Hepatocyte (in vitro differentiated cells): ENCODE measurements around the gene SLC2A13. TPM values are rescaled to one million over a fixed set of nuclear protein-coding genes. Genes with fewer than 3 reads are reported as not detected.

ENCODE experiments used
- DNase-seq: peaks from one replicate; pipeline ENCODE4 v3.0.0-alpha.2; 2016; ENCODE audit warnings: low spot score
- H2AFZ ChIP-seq: fragments of 200-600 bp; sonication (generic); 2 replicates; pipeline ENCODE4 v1.6.0; 2016; ENCODE audit warnings: antibody characterized with exemption, mild to moderate bottlenecking
- H3K27ac ChIP-seq: fragments of 200-600 bp; sonication (generic); 2 replicates; pipeline ENCODE4 v1.5.1; 2016; ENCODE audit warnings: mild to moderate bottlenecking
- H3K27me3 ChIP-seq: fragments of 200-600 bp; sonication (generic); 2 replicates; pipeline ENCODE4 v1.6.1; 2016
- H3K36me3 ChIP-seq: fragments of 200-600 bp; sonication (generic); replicated peaks from 2 replicates; pipeline ENCODE4 v1.5.1; 2016; ENCODE audit warnings: low read depth; ENCODE audit not compliant: insufficient read depth
- H3K4me1 ChIP-seq: fragments of 200-600 bp; sonication (generic); 2 replicates; pipeline ENCODE4 v1.5.1; 2016; ENCODE audit warnings: mild to moderate bottlenecking, moderate library complexity; ENCODE audit not compliant: insufficient read depth
- H3K4me2 ChIP-seq: fragments of 200-600 bp; sonication (generic); 2 replicates; pipeline ENCODE4 v1.6.0; 2016
- H3K4me3 ChIP-seq: fragments of 200-600 bp; sonication (generic); 2 replicates; pipeline ENCODE4 v1.5.1; 2016; ENCODE audit warnings: mild to moderate bottlenecking
- H3K79me2 ChIP-seq: fragments of 200-600 bp; sonication (generic); 2 replicates; pipeline ENCODE4 v1.6.0; 2017; ENCODE audit warnings: mild to moderate bottlenecking
- H3K9me2 ChIP-seq: fragments of 200-600 bp; sonication (generic); replicated peaks from 2 replicates; pipeline ENCODE4 v1.6.0; 2017; ENCODE audit warnings: mild to moderate bottlenecking; ENCODE audit not compliant: insufficient read depth
- H3K9me3 ChIP-seq: fragments of 200-600 bp; sonication (generic); 2 replicates; pipeline ENCODE4 v1.5.1; 2016; ENCODE audit warnings: low read depth, mild to moderate bottlenecking
- H4K20me1 ChIP-seq: fragments of 200-600 bp; sonication (generic); 2 replicates; pipeline ENCODE4 v1.6.0; 2016; ENCODE audit warnings: mild to moderate bottlenecking; ENCODE audit not compliant: insufficient read depth, poor library complexity, severe bottlenecking
- EZH2 ChIP-seq: fragments of 200-600 bp; sonication (generic); IDR thresholded peaks from 2 replicates; pipeline ENCODE4 v1.6.1; 2016; ENCODE audit warnings: antibody characterized with exemption, mild to moderate bottlenecking, borderline replicate concordance
- EZH2phosphoT487 ChIP-seq: fragments of 200-600 bp; sonication (generic); IDR thresholded peaks from one replicate; pipeline ENCODE4 v1.6.1; 2018; ENCODE audit warnings: antibody characterized with exemption, mild to moderate bottlenecking, low read depth, moderate library complexity; ENCODE audit not compliant: unreplicated experiment, severe bottlenecking
- WGBS: methylation state at CpG from one replicate; pipeline ENCODE4 v1.1.6; 2016; ENCODE audit warnings: low lambda C conversion rate; ENCODE audit errors: missing lambda C conversion rate; 5-methylcytosine and 5-hydroxymethylcytosine counted together
- polyA plus RNA-seq: library from polyadenylated mRNA; unstranded; fragments of >200 nt; fragmentation: Nextera tagmentation; extraction: Ambion mirVana; gene quantifications from 2 replicates; pipeline ENCODE4 v1.2.1, GENCODE V29; 2016
- total RNA-seq: library from RNA; depleted of rRNA; stranded (reverse); fragments of >200 nt; gene quantifications from 2 replicates; pipeline ENCODE4 v1.2.3, GENCODE V29; 2014
- TF ChIP-seq, protein P1 (sequence below): fragments of 200-600 bp; sonication (generic); IDR thresholded peaks from 2 replicates; pipeline ENCODE4 v1.5.1; 2016; ENCODE audit warnings: antibody characterized with exemption, mild to moderate bottlenecking; ENCODE audit not compliant: poor library complexity

The SLC2A13 gene
- total and polyA plus RNA-seq, 2 experiments from 2014 or later: 12.1 to 21.1 TPM

DNA sequence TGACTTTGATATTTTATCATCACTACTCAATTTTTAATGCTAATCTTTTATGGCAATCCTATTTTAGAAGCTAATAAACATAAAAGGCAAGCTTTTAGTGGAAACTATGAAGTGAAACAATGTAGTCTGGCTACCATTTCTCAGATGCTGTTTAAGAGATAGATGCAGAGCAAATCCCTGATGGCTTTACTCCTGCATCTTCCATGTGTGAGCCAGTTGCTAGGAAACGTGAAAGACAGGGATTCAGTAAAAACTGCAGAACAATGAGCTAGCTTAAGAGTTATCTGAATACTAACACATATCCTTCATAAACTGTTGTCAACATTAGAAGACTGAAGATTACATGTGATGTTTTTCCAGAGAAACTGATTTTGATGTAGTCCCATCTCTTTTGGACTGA is 112.6 kb downstream of the SLC2A13 start:
- Histone ChIP-seq H3K9me2 (no peaks in the 10 kb centered on the region), H3K4me1 (no peaks in the 10 kb centered on the region), H3K27ac (no peak overlapping the region), H3K27me3 (no peaks in the 10 kb centered on the region), H3K36me3 (no peaks in the 10 kb centered on the region), H3K79me2 (no peaks in the 10 kb centered on the region), H3K9me3 (no peaks in the 10 kb centered on the region), H2AFZ (no peak overlapping the region), H4K20me1 (no peaks in the 10 kb centered on the region), H3K4me2 (no peak overlapping the region), H3K4me3 (no peak overlapping the region)
- no peak for DNase-seq
- TF ChIP-seq, protein P1, sequence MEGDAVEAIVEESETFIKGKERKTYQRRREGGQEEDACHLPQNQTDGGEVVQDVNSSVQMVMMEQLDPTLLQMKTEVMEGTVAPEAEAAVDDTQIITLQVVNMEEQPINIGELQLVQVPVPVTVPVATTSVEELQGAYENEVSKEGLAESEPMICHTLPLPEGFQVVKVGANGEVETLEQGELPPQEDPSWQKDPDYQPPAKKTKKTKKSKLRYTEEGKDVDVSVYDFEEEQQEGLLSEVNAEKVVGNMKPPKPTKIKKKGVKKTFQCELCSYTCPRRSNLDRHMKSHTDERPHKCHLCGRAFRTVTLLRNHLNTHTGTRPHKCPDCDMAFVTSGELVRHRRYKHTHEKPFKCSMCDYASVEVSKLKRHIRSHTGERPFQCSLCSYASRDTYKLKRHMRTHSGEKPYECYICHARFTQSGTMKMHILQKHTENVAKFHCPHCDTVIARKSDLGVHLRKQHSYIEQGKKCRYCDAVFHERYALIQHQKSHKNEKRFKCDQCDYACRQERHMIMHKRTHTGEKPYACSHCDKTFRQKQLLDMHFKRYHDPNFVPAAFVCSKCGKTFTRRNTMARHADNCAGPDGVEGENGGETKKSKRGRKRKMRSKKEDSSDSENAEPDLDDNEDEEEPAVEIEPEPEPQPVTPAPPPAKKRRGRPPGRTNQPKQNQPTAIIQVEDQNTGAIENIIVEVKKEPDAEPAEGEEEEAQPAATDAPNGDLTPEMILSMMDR: no peak
- TF ChIP-seq EZH2phosphoT487: no peak
- no peak for TF ChIP-seq EZH2
- WGBS: 76% methylated on average over 1 of the region's 1 CpG

DNA sequence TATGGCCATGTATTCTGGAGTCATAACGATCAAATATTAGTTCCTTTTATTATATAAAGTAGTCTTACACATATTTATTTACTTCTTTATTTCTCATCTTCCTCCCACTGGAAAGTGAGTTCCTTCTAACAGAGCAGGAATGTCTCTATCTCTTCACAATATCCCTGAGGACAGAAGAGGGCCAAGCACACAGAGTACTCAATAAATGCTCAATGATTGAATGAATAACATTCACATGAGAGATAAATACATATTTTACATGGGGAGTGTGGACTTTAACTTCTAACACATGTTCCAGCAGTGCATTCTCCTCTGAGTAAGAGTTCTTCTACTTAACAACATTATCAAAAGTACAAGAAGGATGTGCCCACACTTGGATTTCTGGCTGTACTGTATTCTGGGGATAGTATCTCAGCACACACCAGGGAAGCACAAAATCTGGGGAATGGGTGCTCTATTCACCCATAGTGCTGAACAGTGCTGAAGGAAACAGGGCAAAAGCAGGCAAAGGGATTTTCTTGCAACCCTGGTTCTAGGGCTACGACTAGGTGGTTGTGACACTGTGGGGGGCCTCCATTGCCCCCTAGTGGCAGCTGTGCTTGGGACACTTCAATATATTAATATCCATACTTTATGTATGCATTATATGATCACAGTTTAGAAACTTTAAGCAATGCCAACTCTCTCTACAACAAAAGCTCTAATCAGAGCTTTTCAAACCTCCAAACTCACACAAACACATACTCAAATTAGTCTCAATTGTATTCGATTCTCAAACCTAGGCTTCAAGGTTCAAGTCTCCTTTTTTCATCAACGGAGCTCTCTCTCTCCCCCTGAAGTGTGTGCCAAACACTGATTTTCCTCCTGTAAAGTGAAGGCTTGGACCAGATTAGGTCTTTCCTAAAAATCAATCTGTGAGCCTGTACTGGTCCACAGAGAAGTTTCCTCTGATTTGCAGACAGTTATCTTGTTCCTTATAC is 115.5 kb downstream of the SLC2A13 start:
- TF ChIP-seq EZH2phosphoT487: no peak
- TF ChIP-seq, protein P1: peak; percentile 64
- WGBS: 71% methylated on average over 4 of the region's 4 CpGs

DNA sequence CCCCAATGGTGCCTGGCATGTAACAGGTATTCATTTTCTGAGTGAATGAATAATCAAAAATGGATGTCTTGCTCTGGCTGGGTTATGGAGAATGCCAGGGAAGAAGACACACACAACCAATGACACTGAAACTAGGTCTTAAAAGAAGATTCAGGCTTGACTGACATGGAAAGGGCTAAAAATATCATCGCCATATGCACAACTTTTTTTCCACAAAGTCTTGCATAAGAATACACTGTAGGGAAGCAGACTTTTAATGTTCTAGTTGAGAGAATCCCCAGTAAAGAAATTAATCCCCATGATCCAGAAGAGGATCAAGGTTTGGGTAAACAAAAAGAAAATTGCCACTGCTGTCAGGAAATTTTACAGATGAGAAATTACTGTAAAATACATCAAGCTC is 116.4 kb downstream of the SLC2A13 start:
- WGBS: 78% methylated on average over 1 of the region's 1 CpG
- Histone ChIP-seq H3K4me1 (no peaks in the 10 kb centered on the region), H3K27me3 (no peaks in the 10 kb centered on the region), H3K9me2 (no peaks in the 10 kb centered on the region), H3K9me3 (no peaks in the 10 kb centered on the region), H3K36me3 (no peaks in the 10 kb centered on the region), H3K27ac (no peak overlapping the region), H3K4me3 (no peak overlapping the region), H3K79me2 (no peaks in the 10 kb centered on the region), H2AFZ (no peak overlapping the region), H3K4me2 (no peak overlapping the region), H4K20me1 (no peaks in the 10 kb centered on the region)
- DNase-seq: no peak
- TF ChIP-seq, protein P1: no peak
- TF ChIP-seq EZH2phosphoT487 (no peak), EZH2 (no peak)

More for the DNA sequence above, 115.5 kb downstream of the SLC2A13 start:
- H3K4me1 ChIP-seq: no peaks in the 10 kb centered on the region
- H3K9me2 ChIP-seq: no peaks in the 10 kb centered on the region
- H3K36me3 ChIP-seq: no peaks in the 10 kb centered on the region
- H3K79me2 ChIP-seq: no peaks in the 10 kb centered on the region
- no peak overlapping the region for H3K4me2 ChIP-seq
- no peak overlapping the region for H3K4me3 ChIP-seq
- H3K27ac ChIP-seq: no peak overlapping the region
- peak; percentile 73 for DNase-seq
- no peaks in the 10 kb centered on the region for H4K20me1 ChIP-seq
- no peaks in the 10 kb centered on the region for H3K9me3 ChIP-seq
- no peak overlapping the region for H2AFZ ChIP-seq
- no peaks in the 10 kb centered on the region for H3K27me3 ChIP-seq
